ENCODE results near the gene EVA1C. TPM values are rescaled to one million over a fixed set of nuclear protein-coding genes. Genes with fewer than 3 reads are reported as not detected.
A peak's percentile ranks its signal among the peaks of the same experiment; 100 is the strongest.

EVA1C gene
- total and polyA plus RNA-seq, 9 donors: 1.3 to 2.9 (median 2.0) TPM

DNA sequence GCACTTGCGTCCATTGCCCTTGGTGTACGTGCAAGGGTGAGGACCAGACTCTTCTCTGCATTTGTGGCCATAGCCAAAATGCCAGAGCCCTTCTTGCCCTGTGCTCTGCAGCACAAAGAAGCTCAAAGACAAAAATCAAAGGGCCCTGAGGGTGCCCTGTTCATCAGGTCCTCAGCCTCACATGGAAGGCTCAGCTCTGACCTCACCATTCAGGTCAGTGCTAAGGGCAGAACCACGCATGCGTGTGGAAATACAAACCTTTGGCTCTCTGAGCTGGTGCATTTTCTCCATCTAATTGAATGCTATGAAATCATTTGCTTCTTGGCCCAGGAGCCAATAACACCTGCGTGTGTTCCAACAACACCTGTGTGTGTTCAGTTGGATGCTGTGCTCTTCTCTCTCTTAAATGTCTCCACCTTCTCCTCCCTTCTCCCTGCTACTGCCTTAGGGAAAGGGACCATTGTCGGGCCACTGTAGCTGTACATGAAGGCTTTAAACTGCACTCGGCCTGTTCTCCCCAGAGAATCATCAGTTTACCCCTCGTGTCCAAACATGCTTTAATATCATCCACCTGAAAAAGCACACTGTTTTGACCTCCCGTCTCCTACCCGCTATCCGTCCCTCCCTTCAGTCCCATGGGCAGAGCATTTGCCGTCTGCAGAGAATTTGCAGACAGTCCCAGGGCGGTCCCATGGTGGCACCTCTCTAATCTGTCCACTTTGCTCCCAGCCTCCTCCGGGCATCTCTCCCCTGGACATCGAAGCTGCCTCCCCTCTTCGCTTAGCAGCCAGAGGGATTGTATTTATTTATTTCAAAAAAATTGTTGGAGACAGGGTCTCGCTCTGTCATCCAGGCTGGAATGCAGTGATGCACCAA lies 60.6 kb downstream of the EVA1C start:
- no peak for DNase-seq
- Histone ChIP-seq H3K9me3 (replicated peaks; ENCODE audit: control insufficient read depth, low read depth, low read length) (no peaks in the 10 kb centered on the region), H3K27ac (ENCODE audit: low read length) (no peak overlapping the region), H3K4me1 (ENCODE audit: control insufficient read depth, insufficient read depth, low read length) (peaks cover 7% of the 10 kb centered on the region), H3K36me3 (ENCODE audit: control insufficient read depth, insufficient read depth, low read length) (no peaks in the 10 kb centered on the region), H3K27me3 (ENCODE audit: control insufficient read depth, insufficient read depth, low read length) (no peaks in the 10 kb centered on the region), H3K4me3 (ENCODE audit: low read length) (no peak overlapping the region)
- whole genome bisulfite sequencing (ENCODE audit: insufficient coverage): 72% methylated on average over 9 of the region's 17 CpGs

- no peak for DNase-seq
- no peak overlapping the region for H3K4me3 ChIP-seq (ENCODE audit: low read length)
- no peaks in the 10 kb centered on the region for H3K9me3 ChIP-seq (replicated peaks; ENCODE audit: control insufficient read depth, low read depth, low read length)
- 88% methylated on average over 13 of the region's 15 CpGs for WGBS (ENCODE audit: insufficient coverage)
- no peaks in the 10 kb centered on the region for H3K36me3 ChIP-seq (ENCODE audit: control insufficient read depth, insufficient read depth, low read length)
- H3K27ac ChIP-seq (ENCODE audit: low read length): peak overlapping the region; percentile 0
- peaks cover 7% of the 10 kb centered on the region for H3K4me1 ChIP-seq (ENCODE audit: control insufficient read depth, insufficient read depth, low read length)
- no peaks in the 10 kb centered on the region for H3K27me3 ChIP-seq (ENCODE audit: control insufficient read depth, insufficient read depth, low read length)
These were observed 61.9 kb downstream of the EVA1C start for GRCh38 chr21:32474179-32475059.

GRCh38 chr21:32475162-32475812 lies 62.8 kb downstream of the EVA1C start:
- WGBS (ENCODE audit: insufficient coverage): no CpG with 5 or more reads among the region's 9 CpGs
- no peaks in the 10 kb centered on the region for H3K9me3 ChIP-seq (replicated peaks; ENCODE audit: control insufficient read depth, low read depth, low read length)
- DNase-seq: peak; percentile 85
- no peak overlapping the region for H3K4me3 ChIP-seq (ENCODE audit: low read length)
- peak overlapping the region; percentile 0 for H3K27ac ChIP-seq (ENCODE audit: low read length)
- H3K27me3 ChIP-seq (ENCODE audit: control insufficient read depth, insufficient read depth, low read length): no peaks in the 10 kb centered on the region
- H3K36me3 ChIP-seq (ENCODE audit: control insufficient read depth, insufficient read depth, low read length): no peaks in the 10 kb centered on the region
- H3K4me1 ChIP-seq (ENCODE audit: control insufficient read depth, insufficient read depth, low read length): peaks cover 7% of the 10 kb centered on the region

DNA sequence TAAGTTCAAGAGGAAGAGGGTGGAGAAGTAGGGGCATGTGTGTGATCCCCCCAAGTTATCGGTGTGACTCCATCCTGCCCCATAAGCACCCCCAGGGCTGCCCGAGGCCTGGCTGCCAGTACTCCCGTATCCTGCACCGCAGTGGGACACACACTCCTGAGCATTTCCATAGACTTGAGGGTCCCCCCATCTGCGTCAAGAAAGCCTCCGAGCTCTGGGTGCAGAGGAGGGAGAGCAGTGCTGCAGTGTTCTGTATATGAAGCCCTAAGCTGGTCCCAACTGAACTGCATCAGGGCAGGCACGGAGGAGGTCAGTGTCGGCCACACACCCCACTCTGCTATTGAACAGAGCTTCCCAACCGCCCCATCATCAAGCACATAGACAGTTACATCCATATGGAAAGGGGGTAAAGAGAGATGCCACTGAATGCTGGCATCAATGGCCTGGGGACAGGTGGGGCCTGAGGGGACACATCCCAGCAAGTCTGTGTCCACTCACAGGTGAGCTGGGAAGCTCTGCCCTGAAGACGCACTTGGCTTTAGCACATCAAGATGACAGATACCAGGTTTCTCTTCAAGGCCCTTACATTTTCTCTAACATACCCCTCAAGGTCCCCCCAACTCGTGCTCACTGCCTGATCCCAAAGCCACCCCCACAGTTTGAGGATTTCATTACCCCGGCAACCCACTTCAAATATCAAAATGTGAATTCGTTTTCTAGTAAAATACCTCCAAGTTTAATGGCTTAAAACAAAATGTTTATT lies 64.3 kb downstream of the EVA1C start:
- Histone ChIP-seq H3K27ac (ENCODE audit: low read length) (no peak overlapping the region), H3K27me3 (ENCODE audit: control insufficient read depth, insufficient read depth, low read length) (no peaks in the 10 kb centered on the region), H3K36me3 (ENCODE audit: control insufficient read depth, insufficient read depth, low read length) (no peaks in the 10 kb centered on the region), H3K4me1 (ENCODE audit: control insufficient read depth, insufficient read depth, low read length) (peaks cover 7% of the 10 kb centered on the region), H3K9me3 (replicated peaks; ENCODE audit: control insufficient read depth, low read depth, low read length) (no peaks in the 10 kb centered on the region), H3K4me3 (ENCODE audit: low read length) (no peak overlapping the region)
- WGBS (ENCODE audit: insufficient coverage): 94% methylated on average over 4 of the region's 13 CpGs
- DNase-seq: no peak

GRCh38 chr21:32477424-32477745 lies 64.9 kb downstream of the EVA1C start:
- Histone ChIP-seq H3K4me1 (ENCODE audit: control insufficient read depth, insufficient read depth, low read length) (peaks cover 9% of the 10 kb centered on the region), H3K27me3 (ENCODE audit: control insufficient read depth, insufficient read depth, low read length) (no peaks in the 10 kb centered on the region), H3K9me3 (replicated peaks; ENCODE audit: control insufficient read depth, low read depth, low read length) (no peaks in the 10 kb centered on the region), H3K27ac (ENCODE audit: low read length) (no peak overlapping the region), H3K4me3 (ENCODE audit: low read length) (no peak overlapping the region), H3K36me3 (ENCODE audit: control insufficient read depth, insufficient read depth, low read length) (no peaks in the 10 kb centered on the region)
- no peak for DNase-seq
- 60% methylated on average over 1 of the region's 9 CpGs for WGBS (ENCODE audit: insufficient coverage)

GRCh38 chr21:32481875-32482408 lies 69.4 kb downstream of the EVA1C start:
- DNase-seq: no peak
- 52% methylated on average over 5 of the region's 9 CpGs for WGBS (ENCODE audit: insufficient coverage)
- Histone ChIP-seq H3K4me3 (ENCODE audit: low read length) (no peak overlapping the region), H3K4me1 (ENCODE audit: control insufficient read depth, insufficient read depth, low read length) (peaks cover 2% of the 10 kb centered on the region), H3K27me3 (ENCODE audit: control insufficient read depth, insufficient read depth, low read length) (no peaks in the 10 kb centered on the region), H3K36me3 (ENCODE audit: control insufficient read depth, insufficient read depth, low read length) (no peaks in the 10 kb centered on the region), H3K27ac (ENCODE audit: low read length) (no peak overlapping the region), H3K9me3 (replicated peaks; ENCODE audit: control insufficient read depth, low read depth, low read length) (no peaks in the 10 kb centered on the region)

DNA sequence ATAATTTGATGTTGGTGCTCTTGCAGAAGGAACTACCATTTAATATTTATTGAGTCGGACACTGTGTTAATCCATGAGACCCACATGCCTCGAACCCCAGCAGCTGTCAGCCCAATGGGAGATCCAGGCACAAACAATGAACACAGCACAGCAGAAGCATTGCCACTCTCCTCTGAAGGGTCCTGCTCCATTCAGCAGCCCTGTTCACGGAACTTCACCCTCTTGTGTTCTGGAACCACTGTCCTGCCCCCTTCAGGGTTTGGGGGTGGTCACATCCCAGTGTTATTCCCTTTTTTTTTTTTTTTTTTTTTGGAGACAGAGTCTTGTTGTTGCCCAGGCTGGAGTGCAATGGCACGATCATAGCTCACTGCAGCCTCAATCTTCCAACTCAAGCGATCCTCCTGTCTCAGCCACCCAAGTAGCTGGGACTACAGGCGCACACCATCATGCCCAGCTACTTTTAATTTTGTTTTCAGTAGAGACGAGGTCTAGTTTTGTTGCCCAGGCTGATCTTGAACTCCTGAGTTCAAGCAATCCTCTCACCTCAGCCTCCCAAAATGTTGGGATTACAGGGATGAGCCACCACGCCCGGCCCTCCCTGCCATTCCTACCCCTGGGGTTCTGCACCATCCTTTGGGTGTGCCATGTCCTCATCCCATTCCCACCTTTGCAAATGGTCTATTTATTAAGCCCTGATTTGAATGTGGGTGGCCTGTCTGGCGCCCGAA lies 70.2 kb downstream of the EVA1C start:
- Histone ChIP-seq H3K27me3 (ENCODE audit: control insufficient read depth, insufficient read depth, low read length) (no peaks in the 10 kb centered on the region), H3K4me3 (ENCODE audit: low read length) (no peak overlapping the region), H3K4me1 (ENCODE audit: control insufficient read depth, insufficient read depth, low read length) (peaks cover 2% of the 10 kb centered on the region), H3K27ac (ENCODE audit: low read length) (no peak overlapping the region), H3K36me3 (ENCODE audit: control insufficient read depth, insufficient read depth, low read length) (no peaks in the 10 kb centered on the region), H3K9me3 (replicated peaks; ENCODE audit: control insufficient read depth, low read depth, low read length) (no peaks in the 10 kb centered on the region)
- 86% methylated on average over 7 of the region's 11 CpGs for WGBS (ENCODE audit: insufficient coverage)
- DNase-seq: no peak

DNA sequence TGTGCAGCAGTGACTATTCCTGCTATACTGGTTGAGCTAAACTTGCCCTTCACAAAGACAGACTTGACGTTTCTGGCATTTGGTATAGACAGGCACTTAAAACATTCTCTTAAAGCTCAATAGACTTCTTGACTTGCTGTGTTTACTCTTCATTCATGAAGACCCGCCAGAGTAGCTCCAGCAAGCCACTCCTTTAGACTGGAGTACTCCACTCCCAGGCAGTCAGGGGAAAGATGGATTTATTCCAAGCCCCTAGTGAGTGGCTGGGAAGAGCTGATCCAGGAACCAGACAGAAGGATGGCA lies 70.7 kb downstream of the EVA1C start:
- no peaks in the 10 kb centered on the region for H3K36me3 ChIP-seq (ENCODE audit: control insufficient read depth, insufficient read depth, low read length)
- DNase-seq: no peak
- H3K27me3 ChIP-seq (ENCODE audit: control insufficient read depth, insufficient read depth, low read length): no peaks in the 10 kb centered on the region
- H3K9me3 ChIP-seq (replicated peaks; ENCODE audit: control insufficient read depth, low read depth, low read length): no peaks in the 10 kb centered on the region
- peaks cover 2% of the 10 kb centered on the region for H3K4me1 ChIP-seq (ENCODE audit: control insufficient read depth, insufficient read depth, low read length)
- H3K27ac ChIP-seq (ENCODE audit: low read length): no peak overlapping the region
- WGBS (ENCODE audit: insufficient coverage): 45% methylated on average over 1 of the region's 2 CpGs
- H3K4me3 ChIP-seq (ENCODE audit: low read length): no peak overlapping the region

DNA sequence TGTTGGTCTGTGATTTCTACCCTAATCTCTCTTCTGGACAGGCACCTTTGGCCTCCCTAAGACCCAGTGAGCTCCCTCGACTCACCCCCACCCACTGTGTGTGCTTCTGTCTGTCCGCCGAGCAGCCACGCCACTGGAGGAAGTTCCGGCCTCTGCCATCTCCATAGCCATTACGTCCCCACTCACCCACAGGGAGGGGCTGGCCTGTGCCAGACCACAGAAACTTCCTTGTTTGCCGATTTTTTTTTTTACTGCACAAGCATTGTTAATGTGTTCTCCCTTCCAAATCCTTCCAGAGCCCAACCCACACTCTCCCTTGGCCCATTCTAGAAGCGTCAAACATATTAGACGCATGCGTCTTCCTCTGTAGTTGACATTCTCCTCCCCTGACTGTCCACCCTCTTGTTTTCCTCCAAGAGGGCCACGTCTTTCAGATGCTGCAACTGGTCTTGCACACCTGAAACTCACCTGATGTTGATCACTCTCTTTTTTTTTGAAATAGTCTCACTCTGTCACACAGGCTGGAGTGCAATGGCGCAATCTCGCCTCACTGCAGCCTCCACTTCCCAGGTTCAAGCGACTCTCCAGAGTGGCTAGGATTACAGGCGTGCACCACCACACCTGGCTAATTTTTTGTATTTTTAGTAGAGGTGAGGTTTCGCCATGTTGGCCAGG lies 72.3 kb downstream of the EVA1C start:
- H3K27ac ChIP-seq (ENCODE audit: low read length): no peak overlapping the region
- DNase-seq: no peak
- WGBS (ENCODE audit: insufficient coverage): 87% methylated on average over 12 of the region's 16 CpGs
- H3K4me3 ChIP-seq (ENCODE audit: low read length): no peak overlapping the region
- H3K36me3 ChIP-seq (ENCODE audit: control insufficient read depth, insufficient read depth, low read length): no peaks in the 10 kb centered on the region
- peaks cover 8% of the 10 kb centered on the region for H3K9me3 ChIP-seq (replicated peaks; ENCODE audit: control insufficient read depth, low read depth, low read length)
- H3K27me3 ChIP-seq (ENCODE audit: control insufficient read depth, insufficient read depth, low read length): no peaks in the 10 kb centered on the region
- H3K4me1 ChIP-seq (ENCODE audit: control insufficient read depth, insufficient read depth, low read length): peaks cover 2% of the 10 kb centered on the region
